Osteocyte (in vitro differentiated cells): Measurements from ENCODE around the gene CCDC150. TPM values are rescaled to one million over a fixed set of nuclear protein-coding genes. Genes with fewer than 3 reads are reported as not detected.

Experiments
- DNase-seq: peaks from one replicate; pipeline ENCODE4 v3.0.0; 2021; ENCODE audit warnings: mixed read lengths; ENCODE audit not compliant: unreplicated experiment; ENCODE audit errors: extremely low spot score
- H3K27ac Mint-ChIP-seq: one replicate; pipeline ENCODE4 v1.8.0; 2021; ENCODE audit warnings: mild to moderate bottlenecking, mixed read lengths; ENCODE audit not compliant: unreplicated experiment
- H3K27me3 Mint-ChIP-seq: one replicate; pipeline ENCODE4 v1.8.0; 2021; ENCODE audit warnings: mixed read lengths; ENCODE audit not compliant: unreplicated experiment
- H3K36me3 Mint-ChIP-seq: one replicate; pipeline ENCODE4 v1.8.0; 2021; ENCODE audit warnings: mixed read lengths; ENCODE audit not compliant: unreplicated experiment
- H3K4me1 Mint-ChIP-seq: one replicate; pipeline ENCODE4 v1.8.0; 2021; ENCODE audit warnings: mixed read lengths; ENCODE audit not compliant: unreplicated experiment
- H3K4me3 Mint-ChIP-seq: one replicate; pipeline ENCODE4 v1.8.0; 2021; ENCODE audit warnings: mild to moderate bottlenecking, moderate library complexity, mixed read lengths; ENCODE audit not compliant: unreplicated experiment
- H3K9me3 Mint-ChIP-seq: one replicate; pipeline ENCODE4 v1.8.0; 2021; ENCODE audit warnings: mixed read lengths; ENCODE audit not compliant: unreplicated experiment
- total RNA-seq: library from RNA; stranded (reverse); gene quantifications from 2 replicates; pipeline ENCODE4 v1.2.1, GENCODE V29; 2021
- TF ChIP-seq, protein P1 (sequence below): fragments of 200-600 bp; sonication (generic); IDR thresholded peaks from 2 replicates; pipeline ENCODE4 v1.5.0; 2021; ENCODE audit warnings: antibody characterized with exemption, mild to moderate bottlenecking, moderate library complexity

CCDC150 gene
- total RNA-seq, 1 donor from 2014 or later, result 6.1 TPM

DNA sequence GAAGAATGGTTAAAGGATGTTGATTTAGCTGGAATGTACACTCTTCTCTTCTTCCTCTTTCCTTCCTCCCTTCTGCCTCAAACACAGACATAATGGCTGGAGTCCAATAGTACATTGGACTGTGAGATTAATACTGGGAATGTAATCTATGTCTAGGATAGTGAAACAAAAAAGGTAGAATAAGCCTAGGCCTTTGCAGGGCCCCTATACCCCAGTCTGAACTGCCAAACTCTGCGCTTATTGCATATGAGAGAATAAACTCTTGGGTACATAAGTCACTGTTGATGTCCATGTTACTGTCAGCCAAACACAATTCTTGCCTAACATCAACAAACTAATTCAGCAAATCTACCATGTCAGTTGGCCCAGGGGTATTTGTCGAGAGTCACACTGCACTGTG lies 29.7 kb upstream of the CCDC150 start:
- DNase-seq, result no peak
- H3K27me3 Mint-ChIP-seq, result no peaks in the 10 kb centered on the region
- H3K4me1 Mint-ChIP-seq, result no peaks in the 10 kb centered on the region
- TF ChIP-seq, protein P1, sequence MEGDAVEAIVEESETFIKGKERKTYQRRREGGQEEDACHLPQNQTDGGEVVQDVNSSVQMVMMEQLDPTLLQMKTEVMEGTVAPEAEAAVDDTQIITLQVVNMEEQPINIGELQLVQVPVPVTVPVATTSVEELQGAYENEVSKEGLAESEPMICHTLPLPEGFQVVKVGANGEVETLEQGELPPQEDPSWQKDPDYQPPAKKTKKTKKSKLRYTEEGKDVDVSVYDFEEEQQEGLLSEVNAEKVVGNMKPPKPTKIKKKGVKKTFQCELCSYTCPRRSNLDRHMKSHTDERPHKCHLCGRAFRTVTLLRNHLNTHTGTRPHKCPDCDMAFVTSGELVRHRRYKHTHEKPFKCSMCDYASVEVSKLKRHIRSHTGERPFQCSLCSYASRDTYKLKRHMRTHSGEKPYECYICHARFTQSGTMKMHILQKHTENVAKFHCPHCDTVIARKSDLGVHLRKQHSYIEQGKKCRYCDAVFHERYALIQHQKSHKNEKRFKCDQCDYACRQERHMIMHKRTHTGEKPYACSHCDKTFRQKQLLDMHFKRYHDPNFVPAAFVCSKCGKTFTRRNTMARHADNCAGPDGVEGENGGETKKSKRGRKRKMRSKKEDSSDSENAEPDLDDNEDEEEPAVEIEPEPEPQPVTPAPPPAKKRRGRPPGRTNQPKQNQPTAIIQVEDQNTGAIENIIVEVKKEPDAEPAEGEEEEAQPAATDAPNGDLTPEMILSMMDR, result no peak
- H3K27ac Mint-ChIP-seq, result no peak overlapping the region
- no peak overlapping the region for H3K4me3 Mint-ChIP-seq
- peaks cover 5% of the 10 kb centered on the region for H3K9me3 Mint-ChIP-seq
- H3K36me3 Mint-ChIP-seq, result no peaks in the 10 kb centered on the region

DNA sequence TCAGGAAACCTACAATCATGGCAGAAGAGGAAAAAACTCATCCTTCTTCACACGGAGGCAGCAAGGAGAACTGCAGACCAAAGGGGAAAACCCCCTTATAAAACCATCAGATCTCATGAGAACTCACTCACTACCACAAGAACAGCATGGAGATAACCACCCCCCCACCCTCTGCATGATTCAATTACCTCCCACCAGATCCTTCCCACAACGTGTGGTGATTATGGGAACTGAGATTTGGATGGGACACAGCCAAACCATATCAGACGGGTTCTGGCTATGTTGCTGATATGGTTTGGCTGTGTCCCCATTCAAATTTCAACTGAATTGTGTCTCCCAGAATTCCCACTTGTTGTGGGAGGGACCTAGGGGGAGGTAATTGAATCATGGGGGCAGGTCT lies 28.7 kb upstream of the CCDC150 start:
- TF ChIP-seq, protein P1, result no peak
- DNase-seq, result no peak
- Mint-ChIP-seq H3K36me3 (no peaks in the 10 kb centered on the region), H3K4me3 (no peak overlapping the region), H3K27me3 (no peaks in the 10 kb centered on the region), H3K4me1 (no peaks in the 10 kb centered on the region), H3K9me3 (peaks cover 5% of the 10 kb centered on the region), H3K27ac (no peak overlapping the region)

DNA sequence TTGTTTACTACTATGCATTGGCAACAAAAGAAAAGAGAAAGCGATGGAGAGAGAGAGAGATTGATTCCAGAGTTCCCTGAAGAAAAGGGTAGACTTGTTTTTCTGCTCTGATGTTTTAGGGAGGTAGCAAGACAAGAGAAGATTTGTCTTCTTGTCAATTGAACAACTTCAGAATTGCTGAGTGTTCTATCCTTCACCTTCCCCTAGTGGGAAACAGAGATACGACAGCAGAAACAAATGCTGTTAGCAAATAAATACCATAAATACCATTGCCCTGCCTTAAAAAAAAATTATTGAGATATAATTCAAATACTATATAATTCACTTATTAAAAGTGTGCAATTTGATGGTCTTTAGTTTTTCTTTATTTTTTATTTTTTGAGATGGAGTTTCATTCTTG lies 26.2 kb upstream of the CCDC150 start:
- Mint-ChIP-seq H3K27me3 (no peaks in the 10 kb centered on the region), H3K9me3 (peaks cover 5% of the 10 kb centered on the region), H3K27ac (no peak overlapping the region), H3K4me1 (no peaks in the 10 kb centered on the region), H3K4me3 (no peak overlapping the region), H3K36me3 (no peaks in the 10 kb centered on the region)
- no peak for DNase-seq
- TF ChIP-seq, protein P1, result no peak

DNA sequence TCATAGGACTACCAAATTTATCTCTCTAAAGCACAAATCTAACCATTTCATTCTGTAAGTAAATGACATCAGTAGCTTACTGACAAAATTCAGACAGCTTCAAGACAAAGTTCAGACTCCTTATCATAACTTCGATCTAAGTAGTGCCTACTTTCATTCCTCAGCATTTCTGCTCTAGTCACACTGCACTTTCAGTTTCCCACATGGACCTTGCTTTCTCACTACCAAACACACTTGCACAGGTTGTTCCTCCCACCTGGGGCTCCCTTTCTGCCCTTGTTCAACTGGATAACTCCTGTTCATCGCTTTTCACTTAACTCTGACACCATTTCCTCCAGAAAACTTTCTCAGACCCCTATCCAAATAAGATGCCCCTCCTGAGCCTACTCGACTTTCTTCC lies 22.1 kb upstream of the CCDC150 start:
- H3K27ac Mint-ChIP-seq, result no peak overlapping the region

DNA sequence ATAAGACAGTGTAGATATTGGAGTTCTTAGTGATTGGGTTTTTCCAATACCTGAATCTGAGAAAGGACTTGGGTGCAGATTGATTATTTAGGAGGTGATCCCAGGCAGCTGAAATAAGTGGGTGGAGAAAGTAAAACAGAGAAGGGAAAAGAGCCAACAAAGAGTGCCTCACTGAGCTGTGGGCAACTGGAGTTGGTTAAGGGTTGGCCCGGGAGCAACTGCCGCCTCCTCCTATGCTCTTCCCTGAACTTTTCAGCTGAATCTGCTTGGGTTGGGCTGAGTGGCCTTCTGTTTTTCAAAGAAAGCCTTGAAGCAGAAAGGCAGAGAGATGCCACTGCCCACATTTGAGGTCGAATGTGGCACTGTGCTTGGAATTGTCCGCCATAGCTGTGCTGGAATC lies 20.9 kb upstream of the CCDC150 start:
- Mint-ChIP-seq H3K4me3 (no peak overlapping the region), H3K36me3 (peaks cover 3% of the 10 kb centered on the region), H3K27me3 (peaks cover 2% of the 10 kb centered on the region), H3K4me1 (no peaks in the 10 kb centered on the region), H3K9me3 (peaks cover 3% of the 10 kb centered on the region), H3K27ac (no peak overlapping the region)
- no peak for DNase-seq
- TF ChIP-seq, protein P1, result no peak

More for the DNA sequence above, 22.1 kb upstream of the CCDC150 start:
- DNase-seq, result no peak
- TF ChIP-seq, protein P1, result no peak
- H3K27me3 Mint-ChIP-seq, result peaks cover 2% of the 10 kb centered on the region
- H3K36me3 Mint-ChIP-seq, result peaks cover 3% of the 10 kb centered on the region
- no peak overlapping the region for H3K4me3 Mint-ChIP-seq
- H3K9me3 Mint-ChIP-seq, result peaks cover 3% of the 10 kb centered on the region
- no peaks in the 10 kb centered on the region for H3K4me1 Mint-ChIP-seq
